ENCODE measurements around the gene NQO2. TPM values are rescaled to one million over a fixed set of nuclear protein-coding genes. Genes with fewer than 3 reads are reported as not detected.

The NQO2 gene
- total and polyA plus RNA-seq, 2 of the 13 experiments (the other 11 are each of a cell fraction or from before 2014, with no cell fraction given), result 32.2 to 56.5 TPM

DNA sequence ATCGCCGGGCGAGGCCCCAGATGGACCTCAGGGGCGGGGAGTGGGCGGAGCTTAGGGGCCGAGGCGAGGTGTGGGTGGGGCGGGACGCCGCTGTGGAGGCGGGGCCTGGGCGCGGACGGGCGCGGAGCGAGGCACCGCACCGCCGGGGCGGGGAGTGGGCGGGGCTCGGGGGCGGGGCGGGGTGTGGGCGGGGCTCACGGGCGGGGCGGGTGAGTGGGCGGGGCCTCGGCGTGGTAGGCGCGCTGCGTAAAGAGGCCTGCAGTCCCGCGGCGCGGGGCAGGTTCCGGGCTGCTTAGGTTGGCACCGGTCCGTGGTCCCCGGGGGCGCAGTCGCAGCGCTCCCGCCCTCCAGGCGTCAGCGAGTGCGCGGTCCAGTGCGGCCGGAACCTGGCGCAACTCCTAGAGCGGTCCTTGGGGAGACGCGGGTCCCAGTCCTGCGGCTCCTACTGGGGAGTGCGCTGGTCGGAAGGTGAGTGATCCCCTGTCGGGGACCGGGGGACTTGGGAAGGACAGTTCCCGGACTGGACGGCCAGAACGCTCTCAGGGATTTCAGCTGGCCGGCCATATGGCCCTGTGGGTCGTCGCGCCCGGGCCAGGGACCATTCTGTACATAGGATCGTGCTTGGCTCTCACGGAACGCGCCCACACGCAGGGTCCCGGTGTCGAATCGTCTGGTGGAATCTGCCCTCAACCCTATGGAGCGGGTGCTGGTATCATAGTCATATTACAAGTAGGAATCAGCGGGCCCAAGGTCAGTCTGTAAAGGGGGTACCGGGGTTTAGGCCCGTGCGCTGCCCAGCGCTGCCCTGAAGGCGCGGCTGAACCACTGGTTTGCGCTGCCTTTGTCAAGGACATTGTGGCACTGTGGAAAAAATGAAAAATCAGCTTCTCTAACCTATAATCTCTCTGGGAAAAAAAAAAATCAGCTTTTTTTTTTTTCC lies at the start of gene NQO2 (continued):
- TF ChIP-seq ZNF224 (CRISPR knock-in tag; IDR thresholded peaks at IDR 0.05) (peak; percentile 76), SRY (CRISPR knock-in tag; IDR thresholded peaks at IDR 0.05) (peak; percentile 81; the same call in 1 of the 2 replicates), FIP1L1 (IDR thresholded peaks at IDR 0.05; ENCODE audit: borderline replicate concordance, insufficient read depth, low read depth, low read length) (no peak), EEA1 (CRISPR knock-in tag; IDR thresholded peaks at IDR 0.05; ENCODE audit: borderline replicate concordance) (peak; percentile 71; the same call in 1 of the 2 replicates), FOXK1 (CRISPR knock-in tag; IDR thresholded peaks at IDR 0.05; ENCODE audit: borderline replicate concordance, low read depth) (peak; percentile 46; the same call in 1 of the 2 replicates), SMC3 (IDR thresholded peaks at IDR 0.05; ENCODE audit: low read length) (no peak), ZNF460 (CRISPR knock-in tag; IDR thresholded peaks at IDR 0.05; ENCODE audit: borderline replicate concordance) (no peak), ZNF775 (CRISPR knock-in tag; IDR thresholded peaks at IDR 0.05; ENCODE audit: borderline replicate concordance) (no peak), PHF21A (CRISPR knock-in tag; IDR thresholded peaks at IDR 0.05) (no peak; the same call in 1 of the 2 replicates), ATAD3A (CRISPR knock-in tag; IDR thresholded peaks at IDR 0.05) (no peak), ZNF274 (CRISPR knock-in tag; IDR thresholded peaks at IDR 0.05) (peak; percentile 69)
- TF ChIP-seq, protein P1, sequence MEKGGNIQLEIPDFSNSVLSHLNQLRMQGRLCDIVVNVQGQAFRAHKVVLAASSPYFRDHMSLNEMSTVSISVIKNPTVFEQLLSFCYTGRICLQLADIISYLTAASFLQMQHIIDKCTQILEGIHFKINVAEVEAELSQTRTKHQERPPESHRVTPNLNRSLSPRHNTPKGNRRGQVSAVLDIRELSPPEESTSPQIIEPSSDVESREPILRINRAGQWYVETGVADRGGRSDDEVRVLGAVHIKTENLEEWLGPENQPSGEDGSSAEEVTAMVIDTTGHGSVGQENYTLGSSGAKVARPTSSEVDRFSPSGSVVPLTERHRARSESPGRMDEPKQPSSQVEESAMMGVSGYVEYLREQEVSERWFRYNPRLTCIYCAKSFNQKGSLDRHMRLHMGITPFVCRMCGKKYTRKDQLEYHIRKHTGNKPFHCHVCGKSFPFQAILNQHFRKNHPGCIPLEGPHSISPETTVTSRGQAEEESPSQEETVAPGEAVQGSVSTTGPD (CRISPR knock-in tag; IDR thresholded peaks at IDR 0.05), result no peak
- TF ChIP-seq, protein P2, sequence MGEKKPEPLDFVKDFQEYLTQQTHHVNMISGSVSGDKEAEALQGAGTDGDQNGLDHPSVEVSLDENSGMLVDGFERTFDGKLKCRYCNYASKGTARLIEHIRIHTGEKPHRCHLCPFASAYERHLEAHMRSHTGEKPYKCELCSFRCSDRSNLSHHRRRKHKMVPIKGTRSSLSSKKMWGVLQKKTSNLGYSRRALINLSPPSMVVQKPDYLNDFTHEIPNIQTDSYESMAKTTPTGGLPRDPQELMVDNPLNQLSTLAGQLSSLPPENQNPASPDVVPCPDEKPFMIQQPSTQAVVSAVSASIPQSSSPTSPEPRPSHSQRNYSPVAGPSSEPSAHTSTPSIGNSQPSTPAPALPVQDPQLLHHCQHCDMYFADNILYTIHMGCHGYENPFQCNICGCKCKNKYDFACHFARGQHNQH (CRISPR knock-in tag; IDR thresholded peaks at IDR 0.05), result no peak; the same call in none of the 2 replicates
- TF ChIP-seq, protein P3, sequence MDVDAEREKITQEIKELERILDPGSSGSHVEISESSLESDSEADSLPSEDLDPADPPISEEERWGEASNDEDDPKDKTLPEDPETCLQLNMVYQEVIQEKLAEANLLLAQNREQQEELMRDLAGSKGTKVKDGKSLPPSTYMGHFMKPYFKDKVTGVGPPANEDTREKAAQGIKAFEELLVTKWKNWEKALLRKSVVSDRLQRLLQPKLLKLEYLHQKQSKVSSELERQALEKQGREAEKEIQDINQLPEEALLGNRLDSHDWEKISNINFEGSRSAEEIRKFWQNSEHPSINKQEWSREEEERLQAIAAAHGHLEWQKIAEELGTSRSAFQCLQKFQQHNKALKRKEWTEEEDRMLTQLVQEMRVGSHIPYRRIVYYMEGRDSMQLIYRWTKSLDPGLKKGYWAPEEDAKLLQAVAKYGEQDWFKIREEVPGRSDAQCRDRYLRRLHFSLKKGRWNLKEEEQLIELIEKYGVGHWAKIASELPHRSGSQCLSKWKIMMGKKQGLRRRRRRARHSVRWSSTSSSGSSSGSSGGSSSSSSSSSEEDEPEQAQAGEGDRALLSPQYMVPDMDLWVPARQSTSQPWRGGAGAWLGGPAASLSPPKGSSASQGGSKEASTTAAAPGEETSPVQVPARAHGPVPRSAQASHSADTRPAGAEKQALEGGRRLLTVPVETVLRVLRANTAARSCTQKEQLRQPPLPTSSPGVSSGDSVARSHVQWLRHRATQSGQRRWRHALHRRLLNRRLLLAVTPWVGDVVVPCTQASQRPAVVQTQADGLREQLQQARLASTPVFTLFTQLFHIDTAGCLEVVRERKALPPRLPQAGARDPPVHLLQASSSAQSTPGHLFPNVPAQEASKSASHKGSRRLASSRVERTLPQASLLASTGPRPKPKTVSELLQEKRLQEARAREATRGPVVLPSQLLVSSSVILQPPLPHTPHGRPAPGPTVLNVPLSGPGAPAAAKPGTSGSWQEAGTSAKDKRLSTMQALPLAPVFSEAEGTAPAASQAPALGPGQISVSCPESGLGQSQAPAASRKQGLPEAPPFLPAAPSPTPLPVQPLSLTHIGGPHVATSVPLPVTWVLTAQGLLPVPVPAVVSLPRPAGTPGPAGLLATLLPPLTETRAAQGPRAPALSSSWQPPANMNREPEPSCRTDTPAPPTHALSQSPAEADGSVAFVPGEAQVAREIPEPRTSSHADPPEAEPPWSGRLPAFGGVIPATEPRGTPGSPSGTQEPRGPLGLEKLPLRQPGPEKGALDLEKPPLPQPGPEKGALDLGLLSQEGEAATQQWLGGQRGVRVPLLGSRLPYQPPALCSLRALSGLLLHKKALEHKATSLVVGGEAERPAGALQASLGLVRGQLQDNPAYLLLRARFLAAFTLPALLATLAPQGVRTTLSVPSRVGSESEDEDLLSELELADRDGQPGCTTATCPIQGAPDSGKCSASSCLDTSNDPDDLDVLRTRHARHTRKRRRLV (CRISPR knock-in tag; IDR thresholded peaks at IDR 0.05), result 0 out of 2 replicates have a peak, but pooled peaks have one; percentile 60
- TF ChIP-seq, protein P4, sequence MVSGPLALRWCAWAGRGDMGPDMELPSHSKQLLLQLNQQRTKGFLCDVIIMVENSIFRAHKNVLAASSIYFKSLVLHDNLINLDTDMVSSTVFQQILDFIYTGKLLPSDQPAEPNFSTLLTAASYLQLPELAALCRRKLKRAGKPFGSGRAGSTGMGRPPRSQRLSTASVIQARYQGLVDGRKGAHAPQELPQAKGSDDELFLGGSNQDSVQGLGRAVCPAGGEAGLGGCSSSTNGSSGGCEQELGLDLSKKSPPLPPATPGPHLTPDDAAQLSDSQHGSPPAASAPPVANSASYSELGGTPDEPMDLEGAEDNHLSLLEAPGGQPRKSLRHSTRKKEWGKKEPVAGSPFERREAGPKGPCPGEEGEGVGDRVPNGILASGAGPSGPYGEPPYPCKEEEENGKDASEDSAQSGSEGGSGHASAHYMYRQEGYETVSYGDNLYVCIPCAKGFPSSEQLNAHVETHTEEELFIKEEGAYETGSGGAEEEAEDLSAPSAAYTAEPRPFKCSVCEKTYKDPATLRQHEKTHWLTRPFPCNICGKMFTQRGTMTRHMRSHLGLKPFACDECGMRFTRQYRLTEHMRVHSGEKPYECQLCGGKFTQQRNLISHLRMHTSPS (CRISPR knock-in tag; IDR thresholded peaks at IDR 0.05; ENCODE audit: low read depth), result peak; percentile 85
- TF ChIP-seq, protein P5, sequence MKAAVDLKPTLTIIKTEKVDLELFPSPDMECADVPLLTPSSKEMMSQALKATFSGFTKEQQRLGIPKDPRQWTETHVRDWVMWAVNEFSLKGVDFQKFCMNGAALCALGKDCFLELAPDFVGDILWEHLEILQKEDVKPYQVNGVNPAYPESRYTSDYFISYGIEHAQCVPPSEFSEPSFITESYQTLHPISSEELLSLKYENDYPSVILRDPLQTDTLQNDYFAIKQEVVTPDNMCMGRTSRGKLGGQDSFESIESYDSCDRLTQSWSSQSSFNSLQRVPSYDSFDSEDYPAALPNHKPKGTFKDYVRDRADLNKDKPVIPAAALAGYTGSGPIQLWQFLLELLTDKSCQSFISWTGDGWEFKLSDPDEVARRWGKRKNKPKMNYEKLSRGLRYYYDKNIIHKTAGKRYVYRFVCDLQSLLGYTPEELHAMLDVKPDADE (CRISPR knock-in tag; IDR thresholded peaks at IDR 0.05), result no peak
